Hepatic stellate cell (primary cell): ENCODE results near the gene ARL13B.
"Not testable (repeated sequence)": the region's sequence is repeated elsewhere in the genome, so short reads cannot be mapped to it uniquely, and the experiment has no call there.

ENCODE experiments used
- DNase-seq: peaks from one replicate; pipeline ENCODE4 v3.0.0; 2011; ENCODE audit warnings: low spot score

Gene ARL13B

DNA sequence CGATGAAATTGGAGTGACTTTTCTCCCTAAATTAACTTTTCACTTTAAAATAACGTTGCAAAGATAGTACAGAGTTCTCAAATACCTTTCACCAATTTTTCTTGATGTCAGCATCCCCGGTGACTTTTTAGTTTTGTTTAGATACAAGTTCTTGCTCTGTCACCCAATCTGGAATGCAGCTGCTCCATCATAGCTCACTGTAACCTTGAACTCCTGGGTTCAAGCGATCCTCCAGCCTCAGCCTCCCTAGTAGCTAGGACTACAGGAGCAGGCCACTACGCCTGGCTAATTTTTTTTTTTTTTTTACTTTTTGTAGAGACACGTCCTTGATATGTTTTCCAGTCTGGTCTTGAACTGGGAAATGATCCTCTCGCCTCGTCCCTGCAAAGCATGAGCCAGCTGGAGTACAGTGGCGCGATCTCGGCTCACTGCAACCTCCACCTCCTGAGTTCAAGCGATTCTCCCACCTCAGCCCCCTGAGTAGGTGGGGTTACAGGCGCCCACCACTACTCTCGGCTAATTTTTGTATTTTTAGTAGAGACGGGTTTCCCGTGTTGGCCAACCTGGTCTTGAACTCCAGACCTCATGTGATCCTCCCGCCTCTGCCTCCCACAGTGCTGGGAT, 83.7 kb downstream of the ARL13B start:
- no peak for DNase-seq

- no peak for DNase-seq
Measured at GRCh38 chr3:94064243-94064860, 84.4 kb downstream of the ARL13B start.

DNA sequence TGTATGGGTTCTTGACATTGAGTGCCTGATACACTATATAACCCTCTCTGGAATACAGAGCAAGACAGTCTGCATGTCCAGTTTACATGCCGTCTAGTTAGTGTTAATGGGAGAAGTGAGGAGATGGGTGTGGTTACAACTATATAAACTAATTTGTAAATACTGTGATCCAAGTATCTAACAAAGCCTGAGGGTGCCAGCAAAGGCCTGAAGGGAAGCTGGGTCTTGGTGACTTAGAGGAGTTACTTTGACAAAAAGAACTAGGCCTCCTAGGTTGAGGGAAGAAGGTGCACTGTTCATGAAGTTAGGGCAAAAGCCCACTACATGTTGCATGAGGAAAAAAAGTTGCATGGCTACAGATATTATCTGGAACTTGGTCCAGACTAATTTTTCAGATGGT, 85.2 kb downstream of the ARL13B start:
- no peak for DNase-seq

DNA sequence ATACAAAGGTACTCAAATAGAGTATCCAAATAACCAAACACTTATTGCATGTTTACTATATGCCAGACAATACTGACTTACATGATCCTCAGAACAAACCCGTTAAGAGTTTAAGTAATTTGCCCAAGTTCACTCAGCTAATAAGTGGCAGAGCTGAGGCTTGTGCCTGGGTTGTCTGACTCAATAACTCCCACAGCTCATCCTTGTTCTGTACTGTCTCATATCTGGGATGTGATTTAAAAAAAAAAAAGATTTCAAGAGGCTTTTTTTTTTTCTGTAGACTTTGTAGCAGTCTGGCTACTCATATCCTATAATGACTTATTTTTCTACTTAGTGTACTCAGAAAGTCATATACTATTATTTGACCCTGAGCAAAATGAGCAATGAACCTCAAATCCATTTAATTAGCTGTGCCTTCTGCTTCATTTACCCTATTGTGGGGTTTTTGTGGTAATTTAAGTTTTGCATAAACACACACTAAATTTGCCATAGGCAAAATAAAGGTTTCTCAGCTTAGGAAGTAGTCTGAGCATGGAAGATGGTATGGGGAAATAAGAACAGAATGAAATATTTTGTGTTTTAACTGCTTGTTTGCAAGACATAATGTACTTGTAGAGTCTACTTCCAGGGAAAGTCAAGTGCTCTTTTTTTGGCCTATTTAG, 86.0 kb downstream of the ARL13B start:
- DNase-seq: no peak

- DNase-seq: no peak
Measured at GRCh38 chr3:94066506-94067500, 86.8 kb downstream of the ARL13B start.

- no peak for DNase-seq
Measured at GRCh38 chr3:94069194-94069813, 89.3 kb downstream of the ARL13B start.

DNA sequence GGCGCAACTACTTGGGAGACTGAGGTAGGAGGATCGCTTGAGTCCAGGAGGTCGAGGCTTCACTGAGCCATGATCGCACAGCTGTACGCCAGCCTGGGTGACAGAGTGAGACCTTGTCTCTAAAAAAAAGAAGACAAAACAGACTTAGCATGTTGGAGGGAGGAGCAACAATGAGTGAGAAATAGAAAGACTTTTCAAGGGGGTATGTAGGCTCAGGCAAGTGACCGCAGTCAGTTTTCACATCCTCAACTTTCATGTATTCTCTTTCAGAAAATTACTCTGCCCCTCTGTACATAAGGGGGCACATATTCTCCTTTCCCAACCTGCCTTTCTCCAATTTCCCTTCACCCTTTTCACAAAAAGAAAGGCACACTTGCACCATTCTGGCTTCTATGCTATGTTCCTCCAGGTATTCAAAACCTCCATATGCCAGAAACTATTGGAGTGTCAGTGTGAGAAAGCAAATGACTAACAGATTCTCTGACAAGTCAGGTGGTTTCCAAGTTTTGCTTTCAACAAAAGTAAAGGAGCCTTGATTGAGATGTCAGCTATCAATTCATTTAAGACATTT, 90.5 kb downstream of the ARL13B start:
- no peak for DNase-seq

- DNase-seq: no peak
Measured at GRCh38 chr3:94071713-94072284, 91.8 kb downstream of the ARL13B start.

GRCh38 chr3:94076055-94076454, 96.1 kb downstream of the ARL13B start:
- DNase-seq: no peak

GRCh38 chr3:94080552-94080951, 100.6 kb downstream of the ARL13B start:
- DNase-seq: not testable (repeated sequence)

DNA sequence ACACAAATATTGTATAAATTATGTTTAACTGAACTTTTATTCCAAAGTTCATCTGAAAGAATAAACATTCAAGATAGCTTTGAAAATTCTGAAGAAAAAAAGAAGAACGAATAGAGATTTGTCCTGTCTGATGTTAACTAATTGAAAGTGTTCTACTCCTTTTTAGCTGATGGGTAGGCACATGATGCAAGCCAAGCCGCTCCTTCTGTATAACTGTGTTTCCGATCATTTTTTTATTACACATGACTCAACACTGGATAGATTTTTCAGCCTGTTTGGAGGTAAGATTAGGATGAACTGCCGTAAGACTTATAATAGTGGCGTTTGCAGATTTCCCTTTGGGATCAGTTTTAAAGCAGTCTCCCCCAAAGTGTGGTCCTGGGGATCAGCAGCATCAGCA, 101.9 kb downstream of the ARL13B start:
- DNase-seq: no peak

- no peak for DNase-seq
Measured at GRCh38 chr3:94082391-94082937, 102.5 kb downstream of the ARL13B start.

GRCh38 chr3:94083261-94083660, 103.3 kb downstream of the ARL13B start:
- no peak for DNase-seq

DNA sequence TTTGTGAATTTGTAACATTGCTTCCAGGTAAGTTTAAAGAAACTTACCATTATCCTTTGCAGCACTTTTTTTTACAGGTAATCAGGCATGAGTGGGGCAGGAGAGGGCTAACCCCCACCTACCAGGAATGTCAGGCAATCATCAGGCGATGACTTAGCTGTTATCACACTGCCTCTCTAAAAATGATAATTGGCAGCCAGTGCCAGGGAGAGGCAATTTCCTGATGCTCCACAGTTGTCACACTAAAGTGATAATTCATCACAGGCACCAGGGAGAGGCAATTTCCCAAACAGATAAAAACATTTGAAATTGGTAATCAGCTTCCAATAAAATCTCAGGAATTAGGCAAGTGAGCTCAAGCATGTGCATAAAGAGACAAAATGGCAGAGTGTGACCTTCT, 109.2 kb downstream of the ARL13B start:
- no peak for DNase-seq

DNA sequence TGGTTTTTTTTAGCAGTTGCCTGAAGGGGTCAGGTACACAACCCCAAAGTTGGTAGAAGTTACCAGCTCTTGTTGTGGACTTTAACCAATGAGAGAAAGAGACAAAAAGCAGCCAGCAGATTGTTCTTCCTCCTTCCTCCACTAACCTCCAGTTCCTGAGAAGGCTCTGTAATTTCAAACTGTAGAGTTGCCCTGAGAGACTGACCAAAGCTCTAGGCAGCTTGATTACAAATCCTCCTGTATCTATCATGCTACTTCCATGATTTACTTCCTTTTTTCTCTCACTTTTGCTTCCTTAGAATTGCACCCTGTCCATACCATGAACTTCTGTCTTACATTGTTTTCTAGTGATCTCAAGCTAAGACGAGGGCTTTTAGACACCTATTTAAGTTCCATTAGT, 112.1 kb downstream of the ARL13B start:
- DNase-seq: no peak

GRCh38 chr3:94093151-94093550, 113.2 kb downstream of the ARL13B start:
- DNase-seq: no peak

DNA sequence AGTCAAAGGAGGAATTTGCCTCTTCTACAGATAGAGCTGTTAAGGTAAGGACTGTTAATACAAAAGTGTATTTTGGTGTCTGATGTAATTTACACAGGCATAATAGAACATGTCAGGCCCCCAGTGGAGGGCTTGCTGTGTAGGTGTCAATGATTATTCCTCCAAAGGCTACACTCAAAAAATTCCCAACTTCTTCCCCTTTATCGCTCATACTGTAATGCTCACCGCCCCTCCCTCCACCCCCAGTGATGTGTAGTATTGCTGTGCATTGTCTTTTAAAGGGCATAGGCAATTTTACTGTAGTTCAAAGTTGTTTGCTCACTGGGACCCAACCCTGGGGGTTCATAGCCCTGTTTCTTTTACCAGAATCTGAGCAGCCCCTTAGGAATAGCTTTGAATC, 115.2 kb downstream of the ARL13B start:
- no peak for DNase-seq

DNA sequence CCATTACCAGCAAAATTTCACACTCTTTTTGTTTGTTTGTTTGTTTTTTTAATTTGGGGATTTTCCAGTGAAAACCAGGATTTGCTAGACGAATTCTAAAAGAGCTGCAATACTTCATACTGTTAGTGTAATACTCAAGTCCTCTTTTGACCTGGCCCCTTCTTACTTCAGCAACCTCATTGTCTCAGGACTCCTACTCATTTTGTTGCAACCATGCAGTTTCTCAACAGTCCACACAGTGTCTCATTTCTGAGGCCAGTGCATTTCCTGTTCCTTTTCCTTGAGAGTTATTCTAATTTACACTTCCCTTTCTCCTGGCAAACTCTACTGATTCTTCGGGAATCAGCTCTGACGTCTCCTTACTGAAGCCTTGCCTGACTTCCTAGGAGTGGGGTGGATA, 118.5 kb downstream of the ARL13B start:
- no peak for DNase-seq

DNA sequence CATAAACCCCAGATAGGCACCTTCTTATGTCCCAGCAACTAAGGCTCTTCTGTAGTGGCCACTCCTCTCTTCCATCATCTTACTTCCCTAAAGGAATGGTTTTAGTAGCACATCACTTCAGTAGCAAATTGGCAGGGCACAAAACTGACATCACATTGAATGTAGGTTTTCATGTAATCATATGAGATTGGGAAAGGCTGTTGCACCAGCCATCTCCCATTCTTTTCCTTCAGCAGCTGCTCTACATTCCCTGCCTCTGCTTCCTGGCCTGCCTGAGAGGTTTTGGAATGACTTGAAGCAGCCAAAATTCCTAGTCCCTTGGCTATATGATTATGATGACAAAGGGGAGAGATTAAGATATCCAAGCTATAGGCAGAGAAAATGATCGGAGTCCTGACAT, 119.4 kb downstream of the ARL13B start:
- no peak for DNase-seq

DNA sequence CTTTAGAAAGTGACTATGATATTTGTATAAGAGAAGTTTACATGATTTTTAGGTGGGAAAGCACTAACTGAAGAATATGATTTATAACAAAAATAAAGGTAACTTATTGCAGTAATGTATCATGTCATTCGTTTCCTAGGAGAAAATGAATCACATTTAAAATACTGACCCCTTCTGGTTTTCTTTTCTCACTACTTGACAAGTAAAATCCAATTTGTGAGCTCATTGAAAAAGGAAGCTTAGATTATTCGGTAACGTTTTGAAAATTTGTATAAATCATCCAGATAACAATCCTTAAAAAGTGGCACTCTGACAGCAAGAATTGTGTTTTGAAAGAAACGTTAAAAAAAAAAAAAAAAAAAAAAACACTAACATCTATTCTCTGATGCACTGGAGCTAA, 121.9 kb downstream of the ARL13B start:
- peak; percentile 2 for DNase-seq
